Measurements from ENCODE around the gene DACH1.

The DACH1 gene

GRCh38 chr13:71699342-71699741 is 167.7 kb downstream of the DACH1 start:
- TF ChIP-seq CTCF (conservative IDR thresholded peaks at IDR 0.05; ENCODE audit: low read depth, low read length): no peak
- DNase-seq (ENCODE audit: low read depth): no peak
- H3K4me3 ChIP-seq (ENCODE audit: low read depth, low read length): no peak overlapping the region

GRCh38 chr13:71695662-71696061 is 171.3 kb downstream of the DACH1 start:
- DNase-seq (ENCODE audit: low read depth): no peak
- TF ChIP-seq CTCF (conservative IDR thresholded peaks at IDR 0.05; ENCODE audit: low read depth, low read length): no peak
- H3K4me3 ChIP-seq (ENCODE audit: low read depth, low read length): no peak overlapping the region

- TF ChIP-seq CTCF (conservative IDR thresholded peaks at IDR 0.05; ENCODE audit: low read depth, low read length): no peak
- DNase-seq (ENCODE audit: low read depth): no peak
- H3K4me3 ChIP-seq (ENCODE audit: low read depth, low read length): no peak overlapping the region
Measured at GRCh38 chr13:71685072-71685471, 181.9 kb downstream of the DACH1 start.

GRCh38 chr13:71681901-71682613 is 184.9 kb downstream of the DACH1 start:
- no peak for DNase-seq (ENCODE audit: low read depth)
- H3K4me3 ChIP-seq (ENCODE audit: low read depth, low read length): no peak overlapping the region
- no peak for TF ChIP-seq CTCF (conservative IDR thresholded peaks at IDR 0.05; ENCODE audit: low read depth, low read length)

- H3K4me3 ChIP-seq (ENCODE audit: low read depth, low read length): no peak overlapping the region
- DNase-seq (ENCODE audit: low read depth): no peak
- TF ChIP-seq CTCF (conservative IDR thresholded peaks at IDR 0.05; ENCODE audit: low read depth, low read length): no peak
Measured at GRCh38 chr13:71677124-71677523, 189.9 kb downstream of the DACH1 start.

- TF ChIP-seq CTCF (conservative IDR thresholded peaks at IDR 0.05; ENCODE audit: low read depth, low read length): peak; percentile 60
- peak; percentile 61 for DNase-seq (ENCODE audit: low read depth)
- H3K4me3 ChIP-seq (ENCODE audit: low read depth, low read length): no peak overlapping the region
Measured at GRCh38 chr13:71672512-71672911, 194.5 kb downstream of the DACH1 start.

- no peak for DNase-seq (ENCODE audit: low read depth)
- H3K4me3 ChIP-seq (ENCODE audit: low read depth, low read length): no peak overlapping the region
- TF ChIP-seq CTCF (conservative IDR thresholded peaks at IDR 0.05; ENCODE audit: low read depth, low read length): no peak
Measured at GRCh38 chr13:71663431-71663830, 203.6 kb downstream of the DACH1 start.
